Tibial nerve (tissue), 4 donors: Measurements from ENCODE around the gene C1orf105.

Experiments used
- CTCF ChIP-seq, 5 experiments: fragments of 200-600 bp in 3 of 5; fragments of 450-650 bp in 2 of 5; sonication (generic) in 3 of 5; IDR thresholded peaks; one replicate each; pipeline ENCODE4 v1.5.1; 2016 to 2019; ENCODE audit warnings: antibody characterized with exemption in 5 of 5, mild to moderate bottlenecking in 3 of 5, moderate library complexity in 2 of 5
- EP300 ChIP-seq, 2 donors: sonication (generic); formaldehyde crosslinking; IDR thresholded peaks; one replicate each; pipeline ENCODE4 v1.6.1; 2017; ENCODE audit warnings: antibody characterized with exemption in 2 of 2, mild to moderate bottlenecking in 1 of 2

DNA sequence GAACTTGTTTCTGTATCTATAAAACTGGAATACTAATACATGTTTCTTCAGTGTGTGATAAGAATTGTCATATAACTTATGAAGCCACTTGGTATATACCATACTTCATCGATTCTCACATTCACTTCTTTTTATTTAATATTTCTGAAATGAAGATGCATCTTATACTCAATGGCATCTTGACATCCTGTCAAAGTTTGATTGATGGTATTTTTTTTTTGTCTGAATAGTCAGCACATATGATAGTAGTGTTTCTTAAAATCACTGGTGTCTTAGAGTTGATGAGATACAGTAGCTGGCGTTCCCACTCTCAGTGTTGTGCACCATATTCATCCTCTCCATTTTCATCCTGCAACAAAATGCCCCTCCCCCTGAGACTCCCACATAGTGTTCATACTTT is 34.4 kb upstream of the C1orf105 start:
- TF ChIP-seq CTCF (IDR thresholded peaks at IDR 0.05) (no peak), EP300 (IDR thresholded peaks at IDR 0.05) (no peak)
